CD4-positive, alpha-beta T cell treated with Interleukin-15 for 1 hour (primary cell): ENCODE results near the gene SRA1.

Experiments
- DNase-seq: peaks from one replicate; pipeline ENCODE4 v3.0.0-alpha.2; 2020

Gene SRA1

GRCh38 chr5:140549237-140550144, 7.8 kb downstream of the SRA1 start:
- peak; percentile 59 for DNase-seq

- DNase-seq, result no peak
These were observed 8.5 kb downstream of the SRA1 start for GRCh38 chr5:140548791-140549190.

GRCh38 chr5:140548300-140548688, 9.0 kb downstream of the SRA1 start:
- no peak for DNase-seq

- DNase-seq, result peak; percentile 90
These were observed 9.6 kb downstream of the SRA1 start, which contains the start of gene EIF4EBP3 for GRCh38 chr5:140547508-140548299. Gene EIF4EBP3, plus strand, starts transcription at chr5:140547662. Its CDS starts 76 bp downstream, at chr5:140547738.

- no peak for DNase-seq
These were observed 10.3 kb downstream of the SRA1 start for GRCh38 chr5:140546851-140547507.

GRCh38 chr5:140545606-140546005, 11.7 kb downstream of the SRA1 start:
- DNase-seq, result no peak

DNA sequence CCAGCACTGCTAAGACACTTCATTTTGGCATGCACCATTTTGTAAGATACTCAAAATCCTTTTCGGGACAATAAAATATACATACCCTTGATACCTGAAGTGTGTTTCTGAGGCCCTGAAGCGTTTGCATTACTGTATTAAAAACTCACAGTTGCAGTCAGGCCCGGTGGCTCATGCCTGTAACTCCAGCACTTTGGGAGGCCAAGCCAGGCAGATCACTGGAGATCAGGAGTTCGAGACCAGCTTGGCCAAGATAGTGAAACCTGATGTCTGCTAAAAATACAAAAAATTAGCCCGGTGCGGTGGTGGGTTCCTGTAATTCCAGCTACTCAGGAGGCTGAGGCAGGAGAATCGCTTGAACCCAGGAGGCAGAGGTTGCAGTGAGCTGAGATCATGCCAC, 12.3 kb downstream of the SRA1 start:
- no peak for DNase-seq

DNA sequence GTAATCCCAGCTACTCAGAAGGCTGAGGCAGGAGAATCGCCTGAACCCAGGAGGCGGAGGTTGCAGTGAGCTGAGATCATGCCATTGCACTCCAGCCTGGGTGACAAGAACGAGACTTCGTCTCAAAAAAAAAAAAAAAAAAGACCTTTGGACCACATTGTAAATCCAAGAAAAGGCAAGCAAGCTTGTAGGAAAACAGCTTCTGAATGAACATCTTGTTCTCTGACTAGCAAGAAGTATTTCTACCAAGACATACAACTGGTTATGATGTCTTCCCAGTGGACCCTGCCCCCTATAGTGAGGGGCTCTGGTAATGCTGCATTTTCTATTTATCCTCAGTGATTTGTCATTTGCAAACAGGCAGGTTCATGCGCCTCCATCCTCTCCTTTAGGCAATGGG, 14.3 kb downstream of the SRA1 start:
- DNase-seq, result no peak

GRCh38 chr5:140540227-140540626, 17.0 kb downstream of the SRA1 start:
- no peak for DNase-seq

GRCh38 chr5:140524003-140524402, 33.3 kb downstream of the SRA1 start:
- no peak for DNase-seq

- no peak for DNase-seq
These were observed 44.1 kb downstream of the SRA1 start for GRCh38 chr5:140513124-140513523.

GRCh38 chr5:140509898-140510297, 47.4 kb downstream of the SRA1 start:
- DNase-seq, result no peak

GRCh38 chr5:140502834-140503233, 54.4 kb downstream of the SRA1 start:
- DNase-seq, result no peak
